Measurements from ENCODE around the gene MAST3.
"Not testable (repeated sequence)": the region's sequence is repeated elsewhere in the genome, so short reads cannot be mapped to it uniquely, and the experiment has no call there.

Gene MAST3

GRCh38 chr19:18101268-18101667, 3.7 kb downstream of the MAST3 start:
- Histone ChIP-seq H3K27me3 (replicated peaks; ENCODE audit: control insufficient read depth, insufficient read depth, low read length) (no peaks in the 10 kb centered on the region), H3K4me3 (replicated peaks; ENCODE audit: low read depth, low read length) (no peak overlapping the region), H3K36me3 (ENCODE audit: control insufficient read depth, insufficient read depth, low read length) (no peaks in the 10 kb centered on the region)
- TF ChIP-seq, protein P1, sequence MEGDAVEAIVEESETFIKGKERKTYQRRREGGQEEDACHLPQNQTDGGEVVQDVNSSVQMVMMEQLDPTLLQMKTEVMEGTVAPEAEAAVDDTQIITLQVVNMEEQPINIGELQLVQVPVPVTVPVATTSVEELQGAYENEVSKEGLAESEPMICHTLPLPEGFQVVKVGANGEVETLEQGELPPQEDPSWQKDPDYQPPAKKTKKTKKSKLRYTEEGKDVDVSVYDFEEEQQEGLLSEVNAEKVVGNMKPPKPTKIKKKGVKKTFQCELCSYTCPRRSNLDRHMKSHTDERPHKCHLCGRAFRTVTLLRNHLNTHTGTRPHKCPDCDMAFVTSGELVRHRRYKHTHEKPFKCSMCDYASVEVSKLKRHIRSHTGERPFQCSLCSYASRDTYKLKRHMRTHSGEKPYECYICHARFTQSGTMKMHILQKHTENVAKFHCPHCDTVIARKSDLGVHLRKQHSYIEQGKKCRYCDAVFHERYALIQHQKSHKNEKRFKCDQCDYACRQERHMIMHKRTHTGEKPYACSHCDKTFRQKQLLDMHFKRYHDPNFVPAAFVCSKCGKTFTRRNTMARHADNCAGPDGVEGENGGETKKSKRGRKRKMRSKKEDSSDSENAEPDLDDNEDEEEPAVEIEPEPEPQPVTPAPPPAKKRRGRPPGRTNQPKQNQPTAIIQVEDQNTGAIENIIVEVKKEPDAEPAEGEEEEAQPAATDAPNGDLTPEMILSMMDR (IDR thresholded peaks at IDR 0.05; ENCODE audit: insufficient read depth, low read length, poor library complexity, severe bottlenecking): no peak
- DNase-seq (ENCODE audit: extremely low read depth, insufficient read length): no peak

DNA sequence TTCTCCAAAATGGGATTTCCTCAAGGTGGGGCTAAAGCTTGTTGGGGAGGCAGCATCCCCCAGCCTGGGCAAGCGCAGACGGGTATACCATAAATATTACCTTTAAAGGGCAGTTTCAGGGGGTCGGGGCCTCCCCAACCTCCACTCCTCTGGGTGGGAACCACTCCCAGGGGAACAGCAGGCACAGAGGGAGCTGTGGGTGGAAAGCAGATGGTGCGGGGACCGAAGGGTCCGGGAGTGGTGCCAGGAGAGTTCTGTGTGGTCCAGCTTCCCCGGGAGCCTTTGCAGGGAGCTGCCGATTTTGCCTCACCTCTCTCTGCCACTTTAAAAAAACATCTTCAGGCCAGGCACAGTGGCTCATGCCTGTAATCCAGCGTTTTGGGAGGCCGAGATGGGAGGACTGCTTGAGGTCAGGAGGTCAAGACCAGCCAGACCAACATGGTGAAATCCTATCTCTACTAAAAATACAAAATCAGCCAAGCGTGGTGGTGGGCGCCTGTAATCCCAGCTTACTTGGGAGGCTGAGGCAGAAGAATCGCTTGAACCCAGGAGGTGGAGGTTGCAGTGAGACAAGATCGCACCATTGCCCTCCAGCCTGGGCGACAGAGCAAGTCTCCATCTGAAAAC, 5.5 kb downstream of the MAST3 start:
- DNase-seq (ENCODE audit: extremely low read depth, insufficient read length): no peak
- no peaks in the 10 kb centered on the region; the same call in none of the 2 replicates for H3K36me3 ChIP-seq (ENCODE audit: control insufficient read depth, insufficient read depth, low read length)
- TF ChIP-seq, protein P1 (IDR thresholded peaks at IDR 0.05; ENCODE audit: insufficient read depth, low read length, poor library complexity, severe bottlenecking): no peak
- no peak overlapping the region for H3K4me3 ChIP-seq (replicated peaks; ENCODE audit: low read depth, low read length)
- no peaks in the 10 kb centered on the region for H3K27me3 ChIP-seq (replicated peaks; ENCODE audit: control insufficient read depth, insufficient read depth, low read length)

- TF ChIP-seq, protein P1 (IDR thresholded peaks at IDR 0.05; ENCODE audit: insufficient read depth, low read length, poor library complexity, severe bottlenecking): no peak
- DNase-seq (ENCODE audit: extremely low read depth, insufficient read length): no peak
- Histone ChIP-seq H3K27me3 (replicated peaks; ENCODE audit: control insufficient read depth, insufficient read depth, low read length) (no peaks in the 10 kb centered on the region), H3K4me3 (replicated peaks; ENCODE audit: low read depth, low read length) (peak overlapping the region; percentile 57), H3K36me3 (ENCODE audit: control insufficient read depth, insufficient read depth, low read length) (no peaks in the 10 kb centered on the region; the same call in none of the 2 replicates)
Measured at GRCh38 chr19:18104793-18105131, 7.2 kb downstream of the MAST3 start.

DNA sequence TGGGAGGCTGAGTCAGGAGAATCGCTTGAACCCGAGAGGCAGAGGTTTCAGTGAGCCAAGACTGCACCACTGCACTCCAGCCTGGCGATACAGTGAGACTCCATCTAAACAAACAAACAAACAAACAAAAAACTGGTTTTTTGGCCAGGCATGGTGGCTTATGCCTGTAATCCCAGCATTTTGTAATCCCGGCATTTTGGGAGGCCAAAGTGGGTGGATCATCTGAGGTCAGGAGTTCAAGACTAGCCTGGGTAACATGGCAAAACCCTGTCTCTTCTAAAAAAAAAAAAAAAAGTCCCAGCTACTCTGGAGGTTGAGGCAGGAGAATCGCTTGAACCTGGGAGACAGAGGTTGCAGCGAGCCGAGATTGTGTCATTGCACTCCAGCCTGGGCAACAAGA, 7.7 kb downstream of the MAST3 start:
- H3K4me3 ChIP-seq (replicated peaks; ENCODE audit: low read depth, low read length); H3K27me3 ChIP-seq (replicated peaks; ENCODE audit: control insufficient read depth, insufficient read depth, low read length); H3K36me3 ChIP-seq (ENCODE audit: control insufficient read depth, insufficient read depth, low read length); DNase-seq (ENCODE audit: extremely low read depth, insufficient read length): not testable (repeated sequence)

DNA sequence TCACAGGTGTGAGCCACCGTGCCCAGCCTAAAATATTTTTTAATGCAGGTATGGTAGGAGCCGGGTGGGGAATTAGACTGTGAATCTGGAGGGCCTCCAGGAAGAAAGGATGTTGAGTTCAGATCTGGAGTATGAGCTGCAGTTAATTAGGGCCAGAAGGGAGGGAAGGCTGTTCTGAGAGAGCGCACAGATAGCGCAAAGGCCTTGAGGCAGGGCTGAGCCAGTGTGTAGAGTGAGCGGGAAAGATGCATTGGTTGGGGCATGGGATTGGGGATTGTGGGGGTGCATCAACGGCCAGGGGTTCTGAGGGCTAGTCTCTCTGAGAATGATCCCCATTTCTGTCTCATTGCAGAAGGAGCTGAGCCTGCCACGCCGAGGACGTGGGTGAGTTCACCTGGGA, 9.7 kb downstream of the MAST3 start:
- DNase-seq (ENCODE audit: extremely low read depth, insufficient read length): no peak
- Histone ChIP-seq H3K4me3 (replicated peaks; ENCODE audit: low read depth, low read length) (no peak overlapping the region), H3K27me3 (replicated peaks; ENCODE audit: control insufficient read depth, insufficient read depth, low read length) (no peaks in the 10 kb centered on the region), H3K36me3 (ENCODE audit: control insufficient read depth, insufficient read depth, low read length) (peaks cover 2% of the 10 kb centered on the region)
- TF ChIP-seq, protein P1 (IDR thresholded peaks at IDR 0.05; ENCODE audit: insufficient read depth, low read length, poor library complexity, severe bottlenecking): no peak

GRCh38 chr19:18108897-18109296, 11.3 kb downstream of the MAST3 start:
- TF ChIP-seq, protein P1 (IDR thresholded peaks at IDR 0.05; ENCODE audit: insufficient read depth, low read length, poor library complexity, severe bottlenecking): no peak
- peaks cover 2% of the 10 kb centered on the region for H3K36me3 ChIP-seq (ENCODE audit: control insufficient read depth, insufficient read depth, low read length)
- no peaks in the 10 kb centered on the region for H3K27me3 ChIP-seq (replicated peaks; ENCODE audit: control insufficient read depth, insufficient read depth, low read length)
- no peak overlapping the region for H3K4me3 ChIP-seq (replicated peaks; ENCODE audit: low read depth, low read length)
- no peak for DNase-seq (ENCODE audit: extremely low read depth, insufficient read length)
